ENCODE data around the gene SELENON. TPM values are rescaled to one million over a fixed set of nuclear protein-coding genes. Genes with fewer than 3 reads are reported as not detected.

SELENON gene
- total and polyA plus RNA-seq, 2 of the 4 experiments (the other 2 are of a cell fraction), result 9.1 to 114 TPM

DNA sequence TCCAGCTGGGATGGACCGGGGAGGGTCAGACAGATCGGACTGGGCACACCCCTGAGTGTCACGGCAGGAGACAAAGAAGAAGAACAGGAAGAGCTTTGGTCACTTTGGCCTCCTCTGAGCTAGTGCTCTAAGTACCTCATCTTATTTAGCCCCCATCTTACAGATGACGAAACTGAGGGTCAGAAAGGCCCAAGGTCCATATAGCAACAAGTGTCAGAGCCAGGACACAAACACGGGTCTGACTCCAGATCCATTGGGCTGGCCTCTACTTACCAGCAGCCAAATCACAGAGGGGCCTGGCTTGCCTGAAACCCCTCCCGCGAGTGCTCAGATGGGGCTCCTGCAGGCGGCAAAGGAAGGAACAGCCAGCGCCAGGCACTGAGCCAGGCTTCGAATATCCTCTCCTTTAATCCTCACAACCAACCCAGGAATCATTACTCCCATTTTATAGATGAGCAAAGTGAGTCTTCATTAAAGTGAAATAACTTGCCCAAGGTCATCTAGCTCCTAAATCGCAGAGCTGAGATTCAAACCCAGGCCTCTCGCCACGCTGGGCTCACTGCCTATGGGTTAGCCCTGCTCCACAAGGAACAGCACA, 25.7 kb upstream of the SELENON start:
- peaks cover 6% of the 10 kb centered on the region for H3K9me1 ChIP-seq (ENCODE audit: insufficient read depth, low read length)
- no peak overlapping the region for H2BK120ac ChIP-seq (ENCODE audit: low read depth, low read length)
- H2BK15ac ChIP-seq (ENCODE audit: low read depth, low read length), result no peak overlapping the region
- no peak overlapping the region for H3K56ac ChIP-seq (ENCODE audit: extremely low read depth, insufficient read depth, low read length)
- no peaks in the 10 kb centered on the region for H3K9me3 ChIP-seq (ENCODE audit: control insufficient read depth, insufficient read depth, low read length)
- H4K5ac ChIP-seq (ENCODE audit: low read depth, low read length), result no peak overlapping the region
- dilution Hi-C loops (cut with HindIII; ENCODE audit: low sequenced_read_pairs, unreplicated experiment) (no loop called here), in situ Hi-C loops (cut with MboI; ENCODE audit: low sequenced_read_pairs) (no loop called here), intact Hi-C loops (cut with micrococcal nuclease) (no loop called here)
- peaks cover 28% of the 10 kb centered on the region; the same call in 1 of the 2 replicates for H3K36me3 ChIP-seq (ENCODE audit: control insufficient read depth, insufficient read depth, low read length)
- BruUV-seq (replicated peaks), result no TSS peak
- no peak overlapping the region for H3K4me3 ChIP-seq (ENCODE audit: insufficient read depth, low read depth, low read length)
- H2BK5ac ChIP-seq (ENCODE audit: low read depth, low read length, poor library complexity, severe bottlenecking), result no peak overlapping the region
- ChIA-PET POLR2A (ENCODE audit: unreplicated experiment) (no interaction called here), CTCF (no interaction called here)
- WGBS, 2 experiments (ENCODE audit: extremely low coverage in 2 of 2, insufficient read length in 1 of 2), result 77% methylated on average over 4 of the region's 13 CpGs; no CpG with 5 or more reads in 1 of the 2 experiments
- H3K9ac ChIP-seq (ENCODE audit: low read depth, low read length), result no peak overlapping the region
- no peak overlapping the region for H4K8ac ChIP-seq (ENCODE audit: low read depth in 2 of 2, low read length in 2 of 2)
- H2AFZ ChIP-seq (replicated peaks; ENCODE audit: low read length, poor library complexity), result no peak overlapping the region
- H2AK9ac ChIP-seq (replicated peaks; ENCODE audit: low read depth, low read length, poor library complexity), result no peak overlapping the region
- TF ChIP-seq CEBPB (IDR thresholded peaks at IDR 0.05; ENCODE audit: low read depth, low read length) (no peak), FOS (IDR thresholded peaks at IDR 0.05; ENCODE audit: low read depth, low read length) (no peak), CHD1 (IDR thresholded peaks at IDR 0.05; ENCODE audit: low read depth, low read length) (no peak), RFX5 (IDR thresholded peaks at IDR 0.05; ENCODE audit: low read depth, low read length) (no peak), MAZ (IDR thresholded peaks at IDR 0.05; ENCODE audit: borderline replicate concordance, low read depth, low read length) (no peak)
- TF ChIP-seq, protein P1, sequence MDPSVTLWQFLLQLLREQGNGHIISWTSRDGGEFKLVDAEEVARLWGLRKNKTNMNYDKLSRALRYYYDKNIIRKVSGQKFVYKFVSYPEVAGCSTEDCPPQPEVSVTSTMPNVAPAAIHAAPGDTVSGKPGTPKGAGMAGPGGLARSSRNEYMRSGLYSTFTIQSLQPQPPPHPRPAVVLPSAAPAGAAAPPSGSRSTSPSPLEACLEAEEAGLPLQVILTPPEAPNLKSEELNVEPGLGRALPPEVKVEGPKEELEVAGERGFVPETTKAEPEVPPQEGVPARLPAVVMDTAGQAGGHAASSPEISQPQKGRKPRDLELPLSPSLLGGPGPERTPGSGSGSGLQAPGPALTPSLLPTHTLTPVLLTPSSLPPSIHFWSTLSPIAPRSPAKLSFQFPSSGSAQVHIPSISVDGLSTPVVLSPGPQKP (IDR thresholded peaks at IDR 0.05; ENCODE audit: borderline replicate concordance, low read depth, low read length), result no peak
- H2BK20ac ChIP-seq (ENCODE audit: low read depth, low read length), result no peak overlapping the region
- no peak overlapping the region for H4K91ac ChIP-seq (ENCODE audit: insufficient read depth, low read depth, low read length)
- no peaks in the 10 kb centered on the region for H3K27me3 ChIP-seq (ENCODE audit: control insufficient read depth, insufficient read depth, low read length)
- no peak for DNase-seq
- no peaks in the 10 kb centered on the region for H4K20me1 ChIP-seq (ENCODE audit: insufficient read depth, low read length)
- H3K4me1 ChIP-seq (ENCODE audit: control insufficient read depth, insufficient read depth, low read length), result peaks cover 4% of the 10 kb centered on the region; the same call in 1 of the 2 replicates
- no peaks in the 10 kb centered on the region for H3K79me1 ChIP-seq (ENCODE audit: low read depth in 1 of 2, low read length in 2 of 2)
- no peak overlapping the region for H3K14ac ChIP-seq (replicated peaks; ENCODE audit: low read depth, low read length)
- H3K4ac ChIP-seq (ENCODE audit: low read depth, low read length), result no peak overlapping the region
- H3K27ac ChIP-seq (ENCODE audit: insufficient read depth, low read length), result no peak overlapping the region
- H2AK5ac ChIP-seq (ENCODE audit: low read depth, low read length), result no peak overlapping the region
- H3K23ac ChIP-seq (ENCODE audit: low read depth, low read length), result no peak overlapping the region
- H3K4me2 ChIP-seq (ENCODE audit: low read depth, low read length), result no peak overlapping the region
- H3K18ac ChIP-seq (ENCODE audit: low read depth, low read length), result no peak overlapping the region
- ATAC-seq (ENCODE audit: low read depth), result no peak
